Measurements from ENCODE around the gene SYTL5.

DNA sequence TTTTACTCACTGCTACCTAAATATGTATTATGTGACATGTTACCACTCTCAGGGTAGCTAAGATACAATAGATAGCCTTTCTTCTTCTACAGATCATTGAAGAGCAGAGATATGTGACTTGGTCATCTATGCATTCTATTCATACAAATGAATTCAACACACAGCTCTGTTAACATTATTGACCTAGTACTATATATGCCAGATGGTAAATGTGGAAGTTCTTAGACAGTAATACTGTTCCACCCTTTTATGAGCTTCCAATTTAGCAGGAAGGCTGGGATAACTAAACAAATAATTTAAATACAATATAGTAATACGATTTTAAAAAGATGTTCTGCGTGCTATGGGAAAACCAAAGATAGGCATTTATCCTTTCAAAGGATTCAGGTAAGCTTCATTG is 76.0 kb downstream of the SYTL5 start:
- TF ChIP-seq, protein P1, sequence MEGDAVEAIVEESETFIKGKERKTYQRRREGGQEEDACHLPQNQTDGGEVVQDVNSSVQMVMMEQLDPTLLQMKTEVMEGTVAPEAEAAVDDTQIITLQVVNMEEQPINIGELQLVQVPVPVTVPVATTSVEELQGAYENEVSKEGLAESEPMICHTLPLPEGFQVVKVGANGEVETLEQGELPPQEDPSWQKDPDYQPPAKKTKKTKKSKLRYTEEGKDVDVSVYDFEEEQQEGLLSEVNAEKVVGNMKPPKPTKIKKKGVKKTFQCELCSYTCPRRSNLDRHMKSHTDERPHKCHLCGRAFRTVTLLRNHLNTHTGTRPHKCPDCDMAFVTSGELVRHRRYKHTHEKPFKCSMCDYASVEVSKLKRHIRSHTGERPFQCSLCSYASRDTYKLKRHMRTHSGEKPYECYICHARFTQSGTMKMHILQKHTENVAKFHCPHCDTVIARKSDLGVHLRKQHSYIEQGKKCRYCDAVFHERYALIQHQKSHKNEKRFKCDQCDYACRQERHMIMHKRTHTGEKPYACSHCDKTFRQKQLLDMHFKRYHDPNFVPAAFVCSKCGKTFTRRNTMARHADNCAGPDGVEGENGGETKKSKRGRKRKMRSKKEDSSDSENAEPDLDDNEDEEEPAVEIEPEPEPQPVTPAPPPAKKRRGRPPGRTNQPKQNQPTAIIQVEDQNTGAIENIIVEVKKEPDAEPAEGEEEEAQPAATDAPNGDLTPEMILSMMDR (conservative IDR thresholded peaks at IDR 0.05; ENCODE audit: low read length): no peak
- TF ChIP-seq EZH2phosphoT487 (IDR thresholded peaks at IDR 0.05; ENCODE audit: borderline replicate concordance): no peak

Data from Loucy (cell line).